ENCODE measurements around the gene SCAANT1. TPM values are rescaled to one million over a fixed set of nuclear protein-coding genes. Genes with fewer than 3 reads are reported as not detected.

The SCAANT1 gene
- total RNA-seq, 4 donors from 2014 or later, result not detected

DNA sequence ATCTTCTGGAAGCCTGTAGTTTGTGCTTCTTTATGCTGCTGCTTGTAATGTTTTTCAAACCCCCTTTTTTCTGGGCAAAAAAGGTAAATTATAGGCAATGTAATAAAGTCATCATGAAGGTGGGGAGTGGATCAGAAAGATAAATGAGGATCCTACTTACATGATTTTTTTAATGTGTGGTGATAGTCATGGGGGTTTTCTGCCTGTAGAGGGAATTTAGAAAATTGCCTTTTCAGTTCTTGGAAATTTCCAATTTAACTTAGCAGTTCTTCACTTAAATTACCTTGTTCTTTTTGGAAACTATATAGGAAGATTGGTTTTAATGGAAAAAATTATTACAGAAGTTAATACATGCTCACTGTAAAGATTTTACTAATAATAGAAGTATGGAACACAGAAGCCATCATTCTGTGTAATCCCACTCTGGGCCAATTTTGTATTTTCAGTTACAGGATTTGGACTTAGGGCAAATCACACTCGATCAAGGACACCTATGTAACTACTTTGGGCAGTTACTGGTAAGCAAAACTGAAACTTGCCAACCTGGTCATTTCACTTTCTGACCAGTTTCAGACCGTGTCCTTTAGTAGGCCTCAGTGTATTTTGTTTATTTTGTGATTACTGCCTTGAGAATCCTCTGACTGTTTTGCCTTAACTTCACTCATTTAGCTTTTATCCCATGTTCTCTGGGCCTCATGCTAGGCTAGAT lies 10.5 kb upstream of the SCAANT1 start:
- ATAC-seq (ENCODE audit: low FRiP score) (no peak), DNase-seq (ENCODE audit: low spot score) (no peak)
- TF ChIP-seq CTCF (IDR thresholded peaks at IDR 0.05), result no peak

GRCh38 chr3:63921741-63922482 lies 9.7 kb upstream of the SCAANT1 start:
- TF ChIP-seq CTCF (IDR thresholded peaks at IDR 0.05), result no peak
- ATAC-seq (ENCODE audit: low FRiP score) (no peak), DNase-seq (ENCODE audit: low spot score) (no peak)

DNA sequence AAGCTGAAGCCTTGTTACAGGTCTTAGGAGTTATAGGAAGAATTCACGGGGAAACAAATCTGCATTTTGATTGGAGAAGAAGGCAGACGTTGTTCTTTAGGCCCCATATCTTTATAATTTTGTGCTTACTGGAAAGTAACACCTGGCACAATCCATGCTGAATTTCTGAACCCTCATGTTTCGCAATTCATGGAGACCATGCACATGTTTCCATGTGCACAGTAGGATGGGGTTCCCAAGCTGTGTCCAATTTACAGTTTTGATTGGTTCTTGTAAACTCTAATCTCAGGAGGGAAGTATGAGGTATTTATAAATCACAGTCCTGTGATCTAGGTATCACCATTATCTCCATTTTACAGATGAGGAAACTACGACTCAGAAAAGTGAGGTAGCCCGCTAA lies 7.8 kb upstream of the SCAANT1 start:
- no peak for DNase-seq (ENCODE audit: low spot score)
- TF ChIP-seq CTCF (IDR thresholded peaks at IDR 0.05), result no peak
- no peak for ATAC-seq (ENCODE audit: low FRiP score)

- no peak for TF ChIP-seq CTCF (IDR thresholded peaks at IDR 0.05)
- no peak for DNase-seq (ENCODE audit: low spot score)
- ATAC-seq (ENCODE audit: low FRiP score), result no peak
Measured at GRCh38 chr3:63918321-63918720, 6.1 kb upstream of the SCAANT1 start.

GRCh38 chr3:63914312-63914711 lies 2.1 kb upstream of the SCAANT1 start:
- ATAC-seq (ENCODE audit: low FRiP score) (no peak), DNase-seq (ENCODE audit: low spot score) (no peak)
- no peak for TF ChIP-seq CTCF (IDR thresholded peaks at IDR 0.05)

GRCh38 chr3:63912768-63913588 lies 795 bp upstream of the SCAANT1 start:
- TF ChIP-seq CTCF (IDR thresholded peaks at IDR 0.05), result no peak
- ATAC-seq (ENCODE audit: low FRiP score) (peak; percentile 79), DNase-seq (ENCODE audit: low spot score) (peak; percentile 44)
